HG02981 (cell line): ENCODE results near the gene EIF4E.

Experiments used
- ATAC-seq: cut with Tn5 transposase; IDR thresholded peaks from one replicate; pipeline ENCODE4 v1.9.1; 2021; ENCODE audit warnings: mild to moderate bottlenecking, moderate library complexity; ENCODE audit not compliant: unreplicated experiment

Gene EIF4E, protein sequence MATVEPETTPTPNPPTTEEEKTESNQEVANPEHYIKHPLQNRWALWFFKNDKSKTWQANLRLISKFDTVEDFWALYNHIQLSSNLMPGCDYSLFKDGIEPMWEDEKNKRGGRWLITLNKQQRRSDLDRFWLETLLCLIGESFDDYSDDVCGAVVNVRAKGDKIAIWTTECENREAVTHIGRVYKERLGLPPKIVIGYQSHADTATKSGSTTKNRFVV

DNA sequence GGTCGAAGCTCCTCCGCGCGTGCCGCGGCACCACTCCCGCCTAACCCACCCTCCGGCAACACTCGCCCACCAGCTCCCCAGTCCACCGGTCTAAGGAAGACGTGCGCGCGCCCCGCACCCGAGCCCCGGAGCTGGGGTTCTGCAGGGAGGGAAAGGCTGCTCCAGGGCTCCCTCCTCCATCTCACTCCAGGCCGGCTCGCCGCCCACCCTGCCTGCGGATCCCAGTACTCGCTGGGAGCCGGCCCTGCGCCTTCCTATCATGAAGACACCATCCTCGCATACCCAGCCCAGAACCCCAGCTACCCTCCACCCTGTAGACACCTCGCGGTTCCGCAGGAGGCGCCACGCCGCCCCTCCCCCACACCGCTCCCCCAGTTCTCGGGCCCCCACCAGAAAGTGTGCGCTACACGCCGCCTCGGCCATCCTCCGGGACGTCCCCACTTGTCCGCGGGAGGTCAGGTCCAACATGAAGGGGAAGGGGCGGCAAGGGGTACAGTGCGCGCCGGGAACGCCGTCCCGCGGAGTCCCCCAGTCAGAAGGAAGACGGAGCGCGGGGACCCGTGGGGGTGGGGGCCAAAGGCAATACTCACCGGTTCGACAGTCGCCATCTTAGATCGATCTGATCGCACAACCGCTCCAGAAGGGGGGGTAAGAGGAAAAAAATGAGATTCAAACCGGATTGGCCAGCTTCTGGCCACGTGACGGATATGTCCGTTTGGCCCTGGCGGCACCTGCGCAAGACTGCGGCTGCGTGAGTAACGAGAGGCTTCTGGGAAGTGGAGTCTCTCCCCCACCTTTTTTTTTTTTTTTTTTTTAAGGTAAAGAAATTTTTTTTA is at the start of gene EIF4E:
Gene EIF4E, minus strand, starts transcription at position 629 of the 836 bp plus-strand sequence. Its CDS starts 21 bp downstream, at position 608.
- ATAC-seq = peak; percentile 66

DNA sequence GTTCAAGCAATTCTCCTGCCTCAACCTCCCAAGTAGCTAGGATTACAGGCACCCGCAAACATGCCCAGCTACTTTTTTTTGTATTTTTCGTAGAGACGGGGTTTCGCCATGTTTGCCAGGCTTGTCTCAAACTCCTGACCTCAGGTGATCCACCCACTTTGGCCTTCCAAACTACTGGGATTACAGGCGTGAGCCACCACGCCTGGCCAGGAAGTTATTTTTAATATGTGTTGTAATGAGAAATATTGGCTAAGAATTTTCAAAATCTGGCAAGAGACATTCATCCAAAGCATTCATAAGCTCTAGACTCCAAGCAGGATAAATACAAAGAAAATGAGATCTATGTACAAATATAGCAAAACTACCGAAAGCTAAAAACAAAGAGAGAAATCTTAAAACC is 48.6 kb upstream of the EIF4E start:
- no peak for ATAC-seq

DNA sequence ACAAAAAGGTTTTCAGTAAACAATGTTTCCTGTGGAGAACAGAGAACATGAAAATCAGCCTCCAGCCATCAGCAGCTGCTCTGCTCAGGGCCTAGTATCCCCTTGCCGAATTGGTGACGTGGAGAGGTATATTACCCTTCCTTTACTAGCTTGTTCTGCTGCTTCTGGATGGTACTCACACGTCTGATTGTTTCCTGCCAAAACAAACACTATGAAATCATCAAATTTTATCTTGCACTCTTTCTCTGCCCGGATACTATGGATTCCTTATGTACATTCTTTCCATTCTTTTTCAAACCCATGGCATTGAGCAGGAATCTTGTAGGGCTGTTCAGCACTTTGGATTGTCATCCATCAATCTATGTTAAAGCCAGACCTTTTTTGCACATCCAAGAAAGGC is 47.8 kb upstream of the EIF4E start:
- ATAC-seq = no peak

DNA sequence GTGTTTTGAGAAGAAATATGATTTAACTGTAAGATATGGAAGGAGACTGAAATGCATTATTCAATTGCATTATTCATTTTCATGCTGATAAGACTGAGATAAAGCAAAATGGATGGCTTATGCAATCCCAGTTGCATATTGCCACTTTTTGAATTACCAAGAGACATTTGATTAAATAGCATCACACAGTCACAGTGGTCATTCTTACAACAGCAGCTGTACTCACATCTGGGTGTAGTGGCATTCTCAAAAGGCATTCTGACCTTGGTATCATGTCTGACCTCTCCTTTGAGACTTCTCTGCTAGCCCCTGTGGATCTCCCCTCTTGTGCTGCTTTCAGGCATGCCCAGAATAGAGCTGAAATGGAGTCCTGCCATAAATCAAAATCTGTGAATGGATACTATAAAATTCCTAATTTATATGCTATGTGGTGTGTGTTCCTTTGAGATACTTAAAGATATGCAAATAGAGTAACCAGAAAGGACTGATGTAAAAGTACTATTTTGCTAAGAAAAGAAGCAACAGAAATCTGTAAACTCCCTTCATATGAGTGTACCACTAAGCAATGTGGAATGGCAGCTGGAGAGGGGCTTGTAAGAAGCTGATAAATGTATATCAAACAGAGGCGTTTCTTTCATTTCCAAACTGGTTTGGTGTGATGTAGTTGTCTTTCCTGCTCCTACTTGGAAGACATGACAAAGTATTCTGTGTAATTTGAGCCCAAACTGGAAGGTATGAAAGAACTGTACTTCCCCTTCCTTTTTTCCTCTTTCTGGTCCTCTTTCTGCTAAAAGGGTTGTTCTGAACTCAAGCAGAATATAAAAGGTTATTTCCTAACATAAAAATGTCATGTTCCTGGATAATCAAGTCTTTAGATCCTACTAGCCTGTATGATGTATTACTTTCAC is 41.2 kb upstream of the EIF4E start:
- no peak for ATAC-seq

DNA sequence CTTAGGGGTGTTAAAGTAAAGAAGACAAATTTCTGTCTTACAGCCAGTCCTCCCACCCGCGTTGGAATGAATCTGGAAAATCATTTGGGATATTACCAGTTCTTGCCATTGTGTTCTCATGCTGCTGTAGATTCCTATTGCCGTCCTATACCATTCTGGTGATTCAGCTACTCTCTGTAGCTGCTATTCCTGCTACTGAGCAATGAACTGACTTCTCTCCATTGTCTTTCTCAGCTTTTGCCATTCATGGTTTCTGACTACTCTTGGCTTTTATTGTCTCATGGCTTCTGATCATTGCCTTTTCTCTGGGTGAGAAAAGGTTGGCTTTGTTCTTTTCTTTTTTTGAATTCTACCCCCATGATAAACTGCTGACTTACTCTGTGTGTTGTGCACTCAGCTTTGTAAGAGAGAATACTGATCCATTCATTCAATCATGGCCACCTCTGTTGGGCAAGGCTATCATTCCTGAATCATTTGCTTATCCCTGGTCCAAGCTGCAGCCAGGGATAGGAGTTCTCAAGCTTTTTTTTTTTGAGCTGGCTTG is 38.9 kb upstream of the EIF4E start:
- ATAC-seq = no peak

DNA sequence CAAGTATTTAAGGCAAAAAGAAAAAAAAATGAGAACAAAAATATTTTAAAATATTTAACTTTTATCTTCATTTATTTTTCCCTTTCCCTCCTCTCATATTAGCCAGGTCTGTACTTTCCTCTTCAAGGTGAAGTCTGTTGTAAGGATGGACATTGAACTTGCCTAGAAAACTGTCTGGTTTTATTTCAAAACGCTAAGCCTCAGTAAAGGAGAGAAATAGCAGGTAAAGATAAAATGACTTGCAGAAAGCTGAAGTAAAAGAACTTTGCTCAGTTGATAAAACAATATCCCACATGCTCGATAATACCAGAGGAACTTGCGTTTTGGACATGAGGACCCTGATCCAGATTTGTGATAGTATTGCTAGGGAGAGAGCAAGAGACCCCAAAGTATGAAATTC is 38.0 kb upstream of the EIF4E start:
- no peak for ATAC-seq

DNA sequence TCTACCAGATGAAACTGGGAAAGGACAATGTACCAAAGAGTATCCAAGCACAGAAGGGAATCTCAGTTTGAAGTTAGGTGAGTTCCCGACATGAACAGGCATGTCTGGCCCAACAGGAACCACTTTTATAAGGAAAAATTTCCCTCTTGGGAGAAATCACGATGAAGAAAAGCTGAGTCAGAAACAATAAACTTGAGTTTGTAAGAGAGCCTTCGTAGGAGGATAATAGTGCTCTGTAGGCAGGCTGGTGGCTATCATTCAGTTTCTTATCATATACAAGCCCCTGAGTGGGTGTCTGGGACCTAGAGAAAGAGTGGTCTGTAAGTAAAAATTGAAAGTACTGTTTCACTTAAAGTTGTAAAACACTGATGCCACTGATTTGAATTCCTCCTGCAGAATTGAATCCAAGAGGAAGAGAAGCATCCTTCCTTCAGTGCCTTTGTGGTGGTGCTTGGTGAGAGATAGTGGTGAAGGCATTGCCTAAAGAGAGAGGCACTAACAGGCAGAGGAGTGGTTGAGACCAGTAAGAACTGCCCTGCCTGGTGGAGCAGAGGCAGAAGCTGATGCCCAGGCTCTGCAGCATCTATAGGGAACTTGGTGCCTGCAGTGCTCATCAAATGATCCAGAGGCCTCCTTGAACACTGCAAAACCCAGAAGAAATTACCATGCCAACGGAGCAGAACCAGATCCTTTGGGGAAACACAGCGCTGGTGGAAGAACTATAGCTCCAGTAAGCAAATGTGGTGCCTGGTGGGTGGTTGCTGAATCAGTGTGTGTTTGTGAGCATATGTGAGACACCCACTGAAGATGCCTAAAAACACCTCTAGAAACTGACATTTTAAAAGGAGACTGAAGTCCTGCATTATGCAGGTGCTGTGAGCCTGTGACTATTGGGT is 34.9 kb upstream of the EIF4E start:
- ATAC-seq = no peak

DNA sequence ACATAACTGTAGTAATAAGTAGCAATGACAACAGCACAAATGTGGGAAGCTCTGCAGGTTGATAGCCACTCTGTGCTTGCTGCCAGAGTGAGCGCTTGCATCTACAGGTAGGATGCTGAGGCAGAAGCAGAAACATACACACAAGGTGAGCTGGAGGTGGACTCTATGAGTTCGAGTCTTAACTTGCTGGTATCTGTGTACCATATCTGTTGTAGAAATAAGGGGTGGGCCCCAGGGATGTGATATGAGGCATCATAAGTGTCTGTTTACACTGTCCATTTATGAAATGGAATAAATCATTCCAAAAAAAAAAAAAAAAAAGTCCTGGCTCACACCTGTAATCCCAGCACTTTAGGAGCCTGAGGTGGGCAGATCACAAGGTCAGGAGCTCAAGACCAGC is 32.8 kb upstream of the EIF4E start:
- no peak for ATAC-seq

DNA sequence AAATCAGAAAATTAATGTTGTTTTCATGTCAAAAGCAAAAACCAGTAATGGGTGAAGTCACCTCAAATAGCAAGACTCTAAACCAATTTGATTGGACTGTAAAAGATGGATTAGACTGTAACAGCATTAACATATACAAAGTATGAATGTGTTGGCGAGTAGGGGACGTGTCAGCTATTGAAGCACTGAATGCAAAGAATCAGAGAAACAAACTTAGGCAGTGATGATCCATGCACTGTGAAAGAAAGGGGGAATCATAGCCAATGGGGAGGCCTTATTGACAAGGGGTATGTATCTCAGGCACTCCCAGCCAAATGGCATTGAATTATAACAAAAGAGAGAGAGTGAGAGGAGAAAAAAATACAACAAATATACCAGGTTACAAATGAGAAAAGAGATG is 30.5 kb upstream of the EIF4E start:
- no peak for ATAC-seq

DNA sequence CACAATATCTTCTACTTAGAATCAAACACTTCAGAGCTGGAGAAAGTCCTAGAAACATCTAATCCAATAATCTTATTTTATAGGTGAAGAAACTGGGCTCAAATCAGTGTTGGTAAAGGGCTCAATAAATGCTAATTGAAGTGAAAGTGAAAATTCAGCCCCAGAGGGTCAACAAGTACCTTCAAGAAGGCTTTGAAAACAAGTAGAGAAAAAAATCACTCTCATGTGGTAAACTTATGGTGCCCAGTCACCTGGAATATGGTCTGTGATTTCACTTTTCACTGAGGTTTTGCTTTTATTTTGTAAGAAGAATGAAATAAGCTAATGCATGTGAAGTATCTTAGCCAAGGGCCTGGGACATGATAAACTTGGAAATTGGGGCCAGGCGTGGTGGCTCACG is 29.1 kb upstream of the EIF4E start:
- ATAC-seq = no peak

DNA sequence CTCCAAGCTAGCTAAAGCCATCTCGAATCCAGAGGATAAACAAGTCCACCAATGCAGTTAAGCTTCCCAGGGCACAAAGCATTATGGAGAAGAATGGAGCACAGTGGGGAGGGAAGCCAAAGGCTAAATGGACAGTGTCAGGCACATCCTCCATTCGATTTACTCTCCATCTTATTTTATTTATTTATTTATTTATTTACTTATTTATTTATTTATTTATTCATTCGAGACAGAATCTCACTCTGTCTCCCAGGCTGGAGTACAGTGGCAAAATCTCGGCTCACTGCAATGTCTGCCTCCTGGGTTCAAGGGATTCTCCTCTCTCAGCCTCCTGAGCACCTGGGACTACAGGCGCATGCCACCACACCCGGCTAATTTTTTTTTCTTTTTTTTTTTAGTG is 26.3 kb upstream of the EIF4E start:
- ATAC-seq = no peak

DNA sequence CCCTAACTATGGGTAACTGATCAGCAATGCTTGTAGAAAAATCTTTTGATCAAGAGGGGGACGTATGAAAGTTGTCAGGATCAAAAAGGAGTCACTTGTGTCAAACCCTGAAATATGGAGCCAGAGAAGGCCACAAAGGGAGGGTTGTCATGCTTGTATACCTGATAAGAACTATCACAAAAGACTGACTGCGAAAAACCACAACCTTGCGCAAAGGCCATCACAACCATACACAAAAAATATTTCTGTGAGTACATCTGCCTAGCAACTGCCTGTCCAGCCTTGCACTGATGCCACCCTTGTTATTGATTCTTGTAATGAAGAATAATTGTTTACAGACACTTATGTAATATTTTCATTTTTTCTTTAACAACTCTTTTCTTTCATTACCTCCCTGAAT is 22.8 kb upstream of the EIF4E start:
- ATAC-seq = no peak

DNA sequence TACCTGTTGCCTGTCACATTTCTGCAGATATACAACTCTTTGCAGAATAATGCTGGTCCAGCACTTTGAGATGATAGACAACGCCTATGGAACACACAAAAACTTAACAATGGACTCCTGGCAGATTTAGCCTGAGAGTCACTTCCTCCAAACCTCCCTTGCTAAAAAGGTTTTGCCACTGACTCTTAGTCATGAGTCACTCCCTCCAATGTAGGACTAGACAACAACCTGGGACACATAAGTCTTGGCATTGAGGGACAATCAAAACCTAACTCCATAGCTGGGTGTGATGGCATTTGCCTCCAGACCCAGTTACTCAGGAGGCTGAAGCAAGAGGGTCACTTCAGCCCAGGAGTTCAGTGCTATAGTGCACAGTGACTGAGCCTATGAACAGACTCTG is 22.0 kb upstream of the EIF4E start:
- ATAC-seq = no peak

DNA sequence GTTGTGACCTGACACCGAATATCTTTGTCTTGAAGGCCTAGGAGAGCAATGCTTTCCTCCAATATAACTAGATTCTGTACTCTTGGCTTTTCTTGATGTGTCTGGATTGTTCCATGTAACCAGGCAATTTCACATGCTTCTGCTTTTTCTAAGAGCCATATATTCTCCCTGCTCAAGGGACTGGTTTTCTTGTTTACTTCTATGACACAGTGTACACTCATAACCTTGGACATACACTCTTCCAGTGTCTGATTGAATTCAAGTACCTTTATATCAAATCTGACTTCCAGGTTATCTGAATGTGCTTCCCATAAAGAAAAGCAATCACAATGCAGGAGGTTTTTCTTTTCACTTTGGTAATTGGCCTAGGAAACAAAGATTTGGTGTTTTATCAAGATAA is 17.4 kb upstream of the EIF4E start:
- no peak for ATAC-seq

DNA sequence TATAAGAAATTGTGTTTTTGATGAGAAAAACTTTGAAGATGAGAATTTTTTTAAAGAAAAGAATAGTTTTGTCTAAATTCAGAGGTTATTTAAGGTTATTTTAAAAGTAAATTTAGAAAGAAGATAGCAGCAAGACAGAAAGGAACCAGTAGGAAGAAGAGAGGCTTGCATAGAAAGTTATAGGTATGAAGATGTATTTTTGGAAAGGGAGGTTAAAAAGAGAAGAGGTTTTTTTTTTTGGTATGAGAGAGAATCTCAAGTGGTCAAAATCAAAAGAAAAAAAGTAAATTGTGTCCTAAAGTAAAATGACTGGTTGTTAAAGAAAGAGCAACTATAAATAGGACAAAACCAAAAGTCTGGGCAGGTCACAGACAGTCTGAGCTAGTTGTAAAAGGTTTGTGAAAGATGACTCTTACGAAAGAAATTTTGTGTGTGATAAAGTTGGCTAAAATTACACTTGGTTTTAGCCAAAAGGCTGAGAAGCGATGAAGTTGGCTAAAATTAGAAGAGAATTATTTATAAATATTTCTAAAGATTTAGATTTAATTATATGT is 16.4 kb upstream of the EIF4E start:
- ATAC-seq = no peak

DNA sequence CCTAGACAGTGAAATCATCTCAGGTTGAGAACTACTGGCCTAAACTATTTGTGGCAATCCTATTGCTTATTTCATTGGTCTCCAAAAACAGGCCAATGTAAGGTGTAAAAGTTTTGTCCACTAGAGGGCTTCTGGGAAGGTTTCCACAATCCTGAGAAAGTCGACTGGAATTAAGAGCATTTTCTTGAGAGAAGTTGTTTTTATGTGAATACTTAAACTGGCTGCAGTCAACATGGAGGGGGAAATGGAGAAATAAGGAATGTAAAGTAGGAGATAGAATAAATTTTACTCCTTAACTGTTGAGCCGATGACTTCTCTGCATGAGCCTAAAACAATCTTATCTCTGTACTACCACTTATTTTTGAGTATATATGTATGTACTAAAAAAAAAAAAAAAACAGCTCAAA is 11.0 kb upstream of the EIF4E start:
- ATAC-seq = peak; percentile 41

DNA sequence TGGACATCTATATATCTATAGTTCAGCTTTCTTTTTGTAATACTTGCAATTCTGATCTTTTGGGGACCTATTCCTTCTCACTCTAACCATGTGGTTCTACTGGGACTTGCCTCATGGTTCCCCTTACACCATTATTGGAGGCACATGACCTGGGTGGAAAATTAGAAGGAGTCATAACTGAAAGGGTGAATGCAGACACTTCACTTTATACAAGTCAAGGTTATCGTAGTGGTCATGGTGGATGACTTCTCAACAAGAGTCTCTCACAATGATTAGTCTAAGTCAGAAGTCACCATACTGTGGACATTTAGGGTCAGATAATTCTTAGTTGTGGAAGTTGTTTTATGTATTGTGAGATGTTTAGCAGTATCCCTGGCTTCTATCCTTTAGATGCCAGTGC is 10.5 kb upstream of the EIF4E start:
- ATAC-seq = peak; percentile 39

DNA sequence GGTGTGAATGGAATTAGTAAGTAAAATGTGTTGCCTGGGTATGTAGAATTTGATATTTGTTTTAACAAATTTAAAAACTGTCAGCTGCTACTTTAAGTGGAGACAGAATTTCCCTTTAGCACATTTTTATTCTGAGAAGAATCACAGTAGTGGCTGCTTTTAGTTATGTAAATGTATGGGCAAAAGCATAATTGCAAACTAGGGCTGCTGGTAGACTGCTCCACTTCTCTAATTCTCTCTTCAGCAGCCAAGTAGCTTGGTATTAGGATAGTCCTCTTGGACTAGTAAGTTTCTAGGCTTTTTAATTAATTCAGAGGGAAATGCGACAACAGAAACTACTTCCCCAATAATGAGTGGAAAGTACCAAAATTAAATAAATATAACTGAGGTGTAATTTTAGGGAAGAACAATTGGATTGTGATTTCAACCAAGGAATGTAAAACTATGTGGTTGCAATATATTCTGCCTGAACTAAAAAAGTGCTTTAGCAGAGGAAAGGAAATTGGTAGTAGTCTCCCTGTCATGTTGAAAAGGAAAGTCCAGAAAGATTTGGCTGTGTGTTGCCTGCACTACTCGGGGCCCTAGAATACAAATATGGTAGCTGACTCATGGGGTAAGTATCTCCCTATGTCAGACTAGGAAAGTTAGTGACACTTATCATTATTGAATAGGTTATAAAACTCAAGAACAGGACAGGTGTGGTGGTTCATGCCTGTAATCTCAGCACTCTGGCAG is 9.2 kb upstream of the EIF4E start:
- no peak for ATAC-seq

DNA sequence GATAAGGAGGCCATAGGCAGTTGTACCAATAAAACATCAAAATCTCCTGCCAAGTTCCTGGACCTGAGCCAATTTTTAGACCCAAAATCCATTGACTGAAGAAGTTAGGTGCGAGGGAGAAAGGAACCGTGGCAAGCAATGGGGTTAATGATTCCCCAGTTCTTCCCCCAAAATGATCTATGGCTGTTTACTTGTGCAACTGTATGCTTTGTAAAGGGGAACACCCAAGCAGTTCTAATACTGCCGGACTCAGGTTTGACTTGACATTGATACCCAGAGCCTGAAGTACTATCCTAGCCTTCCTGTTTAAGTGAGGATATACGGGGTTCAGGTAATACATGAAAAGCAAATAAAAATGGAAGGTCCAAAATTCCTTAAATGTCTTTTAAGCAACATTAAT is 6.7 kb upstream of the EIF4E start:
- ATAC-seq = no peak
